Stimulated activated CD8-positive, alpha-beta memory T cell treated with anti-CD3 and anti-CD28 coated beads, Interleukin-15, amount 100 ng/mL, for 48 hours (primary cell): ENCODE results near the gene RMDN2.
"Not testable (repeated sequence)": the region's sequence is repeated elsewhere in the genome, so short reads cannot be mapped to it uniquely, and the experiment has no call there.

Experiments
- DNase-seq, 2 donors: peaks; one replicate each; pipeline ENCODE4 v3.0.0-alpha.2; 2020; ENCODE audit warnings: low read depth in 2 of 2

Gene RMDN2

GRCh38 chr2:37932873-37933272, 7.8 kb downstream of the RMDN2 start:
- DNase-seq: not testable (repeated sequence)

DNA sequence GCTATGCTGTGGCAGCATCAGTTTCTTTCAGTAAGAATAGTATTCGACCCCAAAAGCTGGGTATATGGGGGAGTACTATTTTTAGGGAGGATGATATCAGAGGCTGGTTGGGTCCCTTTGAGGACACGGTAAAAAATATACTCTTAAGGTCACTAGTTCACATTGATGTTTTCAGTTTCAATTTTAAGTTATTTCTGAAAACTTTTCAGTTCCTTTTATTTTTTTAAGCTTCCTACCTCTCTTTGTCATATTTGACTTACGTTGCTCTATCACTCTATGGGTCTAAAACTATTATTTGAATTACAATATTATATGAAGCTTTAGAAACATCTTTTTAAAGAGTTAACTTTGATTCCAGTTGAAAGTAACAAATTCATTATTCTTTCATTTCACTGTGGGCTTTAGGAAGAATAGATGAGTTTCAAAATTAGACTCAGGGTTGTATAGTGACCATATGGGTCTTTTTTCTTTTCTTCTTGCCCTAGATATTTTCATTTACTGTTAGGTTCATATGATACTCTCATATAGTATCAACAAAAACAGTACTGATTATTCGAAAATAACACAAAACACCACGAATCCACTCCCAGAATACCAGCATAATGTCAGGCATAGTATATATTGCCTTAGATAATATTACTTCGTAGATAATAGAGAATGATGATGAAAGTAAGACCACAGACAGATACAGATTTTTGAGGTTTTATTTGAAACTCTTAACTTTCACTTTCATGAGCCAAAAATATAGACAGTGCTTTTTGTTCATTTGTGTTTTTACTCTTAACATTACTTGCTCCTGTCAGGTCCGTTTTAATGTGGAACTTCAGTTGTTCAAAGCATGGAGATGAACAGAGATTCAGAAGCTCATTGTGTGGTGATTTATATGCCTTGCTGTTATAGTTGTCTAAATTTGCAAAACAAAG, 9.8 kb downstream of the RMDN2 start:
- DNase-seq: no peak

DNA sequence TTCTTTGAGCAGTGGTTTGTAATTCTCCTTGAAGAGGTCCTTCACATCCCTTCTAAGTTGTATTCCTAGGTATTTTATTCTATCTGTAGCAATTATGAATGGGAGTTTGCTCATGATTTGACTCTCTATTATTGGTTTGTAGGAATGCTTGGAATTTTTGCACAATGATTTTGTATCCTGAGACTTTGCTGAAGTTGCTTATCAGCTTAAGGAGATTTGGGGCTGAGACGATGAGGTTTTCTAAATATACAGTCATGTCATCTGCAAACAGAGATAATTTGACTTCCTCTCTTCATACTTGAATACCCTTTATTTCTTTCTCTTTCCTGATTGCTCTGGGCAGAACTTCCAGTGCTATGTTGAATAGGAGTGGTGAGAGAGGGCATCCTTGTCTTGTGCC, 12.5 kb downstream of the RMDN2 start:
- not testable (repeated sequence) for DNase-seq

DNA sequence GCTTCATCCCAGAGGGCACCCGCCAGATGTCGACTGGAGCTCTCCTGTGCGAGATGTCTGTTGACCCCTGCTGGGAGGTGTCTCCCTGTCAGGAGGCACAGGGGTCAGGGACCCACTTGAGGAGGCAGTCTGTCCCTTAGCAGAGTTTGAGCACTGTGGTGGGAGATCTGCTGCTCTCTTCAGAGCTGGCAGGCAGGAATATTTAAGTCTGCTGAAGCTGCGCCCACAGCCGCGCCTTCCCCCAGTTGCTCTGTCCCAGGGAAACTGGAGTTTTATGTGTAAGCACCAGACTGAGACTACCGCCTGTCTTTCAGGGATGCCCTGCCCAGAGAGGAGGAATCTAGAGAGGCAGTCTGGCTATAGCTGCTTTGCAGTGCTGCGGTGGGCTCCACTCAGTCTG, 16.2 kb downstream of the RMDN2 start:
- DNase-seq: not testable (repeated sequence)

- no peak for DNase-seq
Measured at GRCh38 chr2:37944268-37944667, 19.2 kb downstream of the RMDN2 start.

GRCh38 chr2:37947306-37947705, 22.2 kb downstream of the RMDN2 start:
- DNase-seq: no peak

GRCh38 chr2:37962018-37962739, 37.1 kb downstream of the RMDN2 start:
- not testable (repeated sequence) for DNase-seq

- DNase-seq: not testable (repeated sequence)
Measured at GRCh38 chr2:37962740-37963121, 37.6 kb downstream of the RMDN2 start.

DNA sequence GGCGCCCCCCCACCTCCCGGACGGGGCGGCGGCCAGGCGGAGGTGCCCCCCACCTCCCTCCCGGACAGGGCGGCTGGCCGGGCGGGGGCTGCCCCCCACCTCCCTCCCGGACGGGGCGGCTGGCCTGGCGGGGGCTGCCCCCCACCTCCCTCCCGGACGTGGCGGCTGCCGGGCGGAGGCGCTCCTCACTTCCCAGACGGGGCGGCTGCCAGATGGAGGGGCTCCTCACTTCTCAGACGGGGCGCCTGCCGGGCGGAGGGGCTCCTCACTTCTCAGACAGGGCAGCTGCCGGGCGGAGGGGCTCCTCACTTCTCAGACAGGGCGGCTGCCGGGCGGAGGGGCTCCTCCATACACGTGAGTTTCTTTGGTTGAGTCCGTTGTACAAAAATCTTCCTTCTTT, 38.8 kb downstream of the RMDN2 start:
- DNase-seq: not testable (repeated sequence)

DNA sequence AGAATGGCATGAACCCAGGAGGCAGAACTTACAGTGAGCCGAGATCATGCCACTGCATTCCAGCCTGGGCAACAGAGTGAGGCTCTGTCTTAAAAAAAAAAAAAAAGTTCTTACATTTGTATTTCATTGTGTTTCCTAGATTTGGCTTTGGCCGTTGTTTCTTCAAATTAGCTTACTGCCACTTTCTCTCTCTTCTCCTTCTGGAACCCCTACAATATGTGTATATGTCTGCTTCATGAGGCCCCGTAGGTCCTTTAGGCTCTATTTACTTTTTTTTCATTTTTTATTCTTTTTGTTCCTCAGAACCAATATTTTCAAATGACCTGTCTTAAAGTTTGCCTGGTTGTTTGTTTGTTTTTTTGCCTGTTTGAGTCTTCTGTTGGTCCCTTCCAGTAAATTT, 41.2 kb downstream of the RMDN2 start:
- no peak for DNase-seq

GRCh38 chr2:37969731-37970130, 44.6 kb downstream of the RMDN2 start:
- no peak for DNase-seq

- no peak for DNase-seq
Measured at GRCh38 chr2:37971971-37972370, 46.9 kb downstream of the RMDN2 start.

- DNase-seq: no peak
Measured at GRCh38 chr2:37973615-37974353, 48.7 kb downstream of the RMDN2 start.

DNA sequence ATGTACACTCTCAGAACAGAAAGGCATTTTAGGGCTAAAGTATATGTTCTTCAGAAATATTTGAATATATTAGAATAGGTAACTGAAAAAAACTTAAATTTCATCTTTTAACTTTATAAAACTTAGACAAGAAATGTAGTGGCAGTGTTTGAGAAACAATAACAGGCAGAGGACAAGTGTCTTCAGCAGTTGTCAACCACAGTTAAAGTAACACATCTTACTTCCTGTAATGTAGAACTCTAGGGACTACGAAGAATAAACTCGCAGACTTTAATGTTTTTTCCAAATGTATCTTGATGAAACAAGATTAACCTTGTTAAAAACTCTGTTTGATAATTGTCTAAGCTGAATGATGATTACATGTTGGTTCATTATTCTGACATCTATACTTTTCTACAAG, 50.7 kb downstream of the RMDN2 start:
- DNase-seq: no peak

DNA sequence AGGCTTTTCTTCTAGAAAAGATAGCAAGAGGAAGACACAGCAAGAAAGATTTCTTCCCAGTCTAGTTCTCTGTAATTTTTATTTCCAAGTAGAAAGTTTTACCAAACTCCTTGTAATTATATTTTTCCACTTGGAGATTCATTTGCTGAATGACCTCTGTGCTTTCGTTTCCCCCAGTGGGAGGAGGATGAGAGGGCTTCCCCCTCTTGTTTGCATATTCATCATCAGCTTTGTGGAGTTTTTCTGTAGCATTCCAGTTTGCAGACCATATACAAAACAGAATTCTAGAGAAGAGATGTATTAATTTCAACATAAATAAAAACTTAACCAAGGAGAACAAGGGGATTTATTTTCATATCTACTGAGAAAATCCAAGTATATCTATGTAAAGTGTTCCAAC, 51.3 kb downstream of the RMDN2 start:
- DNase-seq: no peak

GRCh38 chr2:37982147-37982582, 57.1 kb downstream of the RMDN2 start:
- DNase-seq: peak in 1 of 2 donors; percentile 2

DNA sequence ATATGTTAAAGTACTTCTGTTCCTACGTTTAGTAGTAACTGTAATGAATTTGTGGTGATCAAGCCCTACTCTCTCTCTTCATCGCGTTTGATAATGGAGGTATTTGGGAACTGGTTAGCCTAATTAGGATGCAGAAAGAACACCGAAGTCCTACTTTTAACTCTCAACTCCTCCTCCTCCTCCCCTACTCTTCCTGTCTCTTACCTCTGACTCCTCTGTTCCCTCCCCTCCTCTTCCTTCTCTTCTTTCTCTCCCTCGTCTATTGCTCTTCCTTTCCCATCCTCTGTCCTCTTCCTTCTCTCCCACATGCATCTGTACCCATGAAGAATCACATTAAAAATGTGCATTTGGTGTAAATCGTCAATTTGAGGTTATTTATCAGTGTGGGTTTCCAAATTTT, 57.8 kb downstream of the RMDN2 start:
- DNase-seq: no peak

DNA sequence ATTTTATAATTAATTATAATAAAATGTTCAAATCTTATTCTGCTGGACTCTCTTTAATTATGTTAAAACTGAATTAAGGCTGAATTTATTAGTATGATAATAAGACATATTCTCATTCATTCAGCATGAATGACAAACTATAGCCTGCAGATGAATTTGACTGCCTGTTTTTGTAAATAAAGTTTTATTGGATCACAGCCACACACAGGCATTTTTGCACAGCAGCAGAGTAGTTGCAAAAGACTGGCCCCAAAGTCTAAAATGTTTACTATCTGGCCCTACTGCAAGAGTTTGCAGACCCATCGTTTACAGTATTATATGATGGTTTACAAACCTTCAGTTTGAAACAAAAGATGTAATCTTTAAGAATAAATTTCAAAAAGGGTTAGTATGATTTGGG, 58.6 kb downstream of the RMDN2 start:
- DNase-seq: no peak

- DNase-seq: no peak
Measured at GRCh38 chr2:37984176-37984575, 59.1 kb downstream of the RMDN2 start.

GRCh38 chr2:37984589-37984988, 59.5 kb downstream of the RMDN2 start:
- no peak for DNase-seq

GRCh38 chr2:37985333-37985732, 60.2 kb downstream of the RMDN2 start:
- DNase-seq: no peak

DNA sequence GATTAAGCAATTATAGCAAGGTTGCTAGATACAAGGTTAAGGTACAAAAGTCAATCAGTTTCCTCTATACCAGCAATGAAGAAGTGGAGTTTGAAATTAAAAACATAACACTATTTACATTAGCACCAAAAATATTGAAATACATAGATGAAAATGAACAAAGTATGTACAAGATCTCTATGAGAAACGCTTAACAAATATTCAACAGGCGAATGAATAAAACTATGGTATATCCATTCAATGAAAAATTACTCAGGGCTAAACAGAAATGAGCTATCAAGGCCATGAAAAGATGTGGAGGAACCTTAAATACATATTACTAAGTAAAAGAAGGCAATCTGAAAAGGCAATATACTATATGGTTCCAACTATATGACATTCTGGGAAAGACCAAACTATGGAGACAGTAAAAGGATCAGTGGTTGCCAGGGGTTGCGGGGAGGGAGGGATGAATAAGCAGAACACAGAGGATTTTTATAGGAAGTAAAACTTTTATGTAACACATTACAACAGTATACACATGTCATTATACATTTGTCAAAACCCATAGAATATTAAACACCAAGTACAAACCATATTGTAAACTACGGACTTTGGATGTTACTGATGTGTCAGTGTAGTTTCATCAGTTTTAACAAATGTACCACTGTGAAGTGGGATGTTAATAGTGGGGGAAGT, 62.1 kb downstream of the RMDN2 start:
- no peak for DNase-seq
